Measurements from ENCODE around the gene MIA3. TPM values are rescaled to one million over a fixed set of nuclear protein-coding genes. Genes with fewer than 3 reads are reported as not detected.

MIA3 gene
- polyA plus RNA-seq, 1 donor from 2014 or later = 26.9 TPM

Other genes with a start within 250 kb of the MIA3 start
- 0.36 and 1.3 TPM in 2 replicates for gene HHIPL2, start 70.0 kb upstream of the MIA3 start, polyA plus RNA-seq
- 16.1 and 25.5 TPM in 2 replicates for gene TAF1A, start 28.2 kb upstream of the MIA3 start, polyA plus RNA-seq
- 13.6 and 13.9 TPM in 2 replicates for gene AIDA, start 94.4 kb downstream of the MIA3 start, polyA plus RNA-seq
- gene BROX, start 94.5 kb downstream of the MIA3 start, polyA plus RNA-seq = 20.1 and 22.6 TPM in 2 replicates
- gene FAM177B, start 119.1 kb downstream of the MIA3 start, polyA plus RNA-seq = not detected in 2 replicates
- gene DISP1, start 196.9 kb downstream of the MIA3 start, polyA plus RNA-seq = 3.9 and 4.8 TPM in 2 replicates

All from neural cell (in vitro differentiated cells).